Hematopoietic multipotent progenitor cell (in vitro differentiated cells): Measurements from ENCODE around the gene KCNQ4. TPM values are rescaled to one million over a fixed set of nuclear protein-coding genes. Genes with fewer than 3 reads are reported as not detected.
A peak's percentile ranks its signal among the peaks of the same experiment; 100 is the strongest.

Experiments used
- DNase-seq, 3 donors: peaks; one replicate each; pipeline ENCODE4 v3.0.0-alpha.2; 2011 to 2015; ENCODE audit warnings: low read depth in 2 of 3, low spot score in 2 of 3
- total RNA-seq: library from RNA; depleted of rRNA; stranded (reverse); fragments of >200 nt; gene quantifications from one replicate; pipeline ENCODE4 v1.2.3, GENCODE V29; 2012

The KCNQ4 gene
- 0.54 TPM for total RNA-seq

DNA sequence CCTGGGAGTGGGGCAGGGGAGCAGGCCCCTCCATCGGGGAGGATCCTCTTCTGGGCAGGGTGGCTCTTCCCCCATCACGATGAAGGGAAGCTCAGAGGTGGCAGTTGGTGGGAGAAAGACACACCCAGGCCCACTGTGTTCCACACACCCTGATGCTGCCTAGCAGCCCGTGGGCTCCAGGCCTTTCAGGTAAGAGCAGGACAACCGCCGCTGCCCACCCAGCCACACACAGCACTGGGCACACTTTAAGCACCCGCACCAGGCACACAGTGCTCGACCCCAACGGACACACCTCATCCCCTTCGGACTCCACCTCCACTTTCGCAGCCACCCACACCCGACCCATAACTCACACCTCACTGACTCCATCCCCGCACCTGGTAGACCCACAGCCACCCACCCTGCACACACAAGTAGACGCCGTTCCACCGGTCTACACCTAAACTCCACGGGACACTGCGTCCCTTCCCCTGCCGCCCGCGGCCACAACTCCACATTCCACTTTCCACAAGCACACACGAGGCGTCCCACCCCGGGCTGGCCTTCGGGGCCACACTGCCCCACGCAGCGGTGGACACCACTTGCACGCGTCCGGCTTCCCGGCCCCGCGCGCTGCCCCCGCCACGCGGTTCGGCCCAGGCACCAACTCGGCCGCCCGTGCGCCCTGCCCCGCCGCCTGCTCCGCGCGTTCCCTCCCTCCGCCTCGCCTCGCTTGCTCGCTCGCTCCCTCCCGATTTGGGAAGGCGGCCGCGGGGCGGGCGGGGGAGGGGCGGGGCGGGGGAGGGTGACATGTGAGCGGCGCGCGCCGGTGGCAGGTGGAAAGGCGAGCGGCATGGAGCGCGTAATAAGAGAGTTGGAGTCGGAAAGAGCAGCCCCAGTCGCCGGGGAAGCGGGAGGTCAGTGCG, at the start of gene KCNQ4:
Gene KCNQ4, plus strand, starts transcription at position 787 of the 905 bp plus-strand sequence. CDS start 307 bp downstream, outside the sequence.
- DNase-seq, result no peak

DNA sequence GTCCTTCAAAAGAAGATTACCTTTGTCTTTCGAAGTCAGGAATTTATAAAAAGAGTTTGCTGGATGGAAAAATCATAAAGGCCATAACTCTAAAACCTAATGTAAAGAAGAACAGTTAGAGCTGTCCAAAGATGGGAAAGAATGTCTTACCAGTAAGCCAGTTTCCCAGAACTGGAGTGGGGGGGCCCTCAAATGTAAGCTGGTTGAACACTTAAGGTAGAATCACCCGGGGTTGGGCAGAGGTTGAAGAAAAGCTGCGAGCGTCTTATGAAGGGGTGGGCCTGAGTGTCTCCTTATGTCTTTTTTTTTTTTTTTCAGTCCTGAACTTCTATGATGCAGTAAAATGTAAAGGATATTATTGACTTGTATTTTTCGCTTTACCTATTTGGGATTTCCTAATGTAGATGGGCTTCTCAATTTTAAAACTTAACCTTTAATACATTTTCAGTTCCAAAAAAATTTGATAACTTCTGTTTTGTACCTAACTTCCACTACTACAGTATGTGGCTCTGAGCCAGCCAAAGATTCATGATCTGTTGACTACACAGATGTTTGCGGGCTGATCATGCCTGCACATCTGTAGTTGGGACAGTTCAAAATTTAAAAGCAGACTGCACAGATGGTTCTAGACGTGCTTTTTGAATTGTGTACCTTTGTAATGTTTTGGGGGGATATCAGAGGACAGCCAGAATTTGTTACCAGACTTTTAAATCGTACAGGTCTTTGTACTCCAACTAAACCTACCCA, 48.5 kb upstream of the KCNQ4 start:
- no peak for DNase-seq

DNA sequence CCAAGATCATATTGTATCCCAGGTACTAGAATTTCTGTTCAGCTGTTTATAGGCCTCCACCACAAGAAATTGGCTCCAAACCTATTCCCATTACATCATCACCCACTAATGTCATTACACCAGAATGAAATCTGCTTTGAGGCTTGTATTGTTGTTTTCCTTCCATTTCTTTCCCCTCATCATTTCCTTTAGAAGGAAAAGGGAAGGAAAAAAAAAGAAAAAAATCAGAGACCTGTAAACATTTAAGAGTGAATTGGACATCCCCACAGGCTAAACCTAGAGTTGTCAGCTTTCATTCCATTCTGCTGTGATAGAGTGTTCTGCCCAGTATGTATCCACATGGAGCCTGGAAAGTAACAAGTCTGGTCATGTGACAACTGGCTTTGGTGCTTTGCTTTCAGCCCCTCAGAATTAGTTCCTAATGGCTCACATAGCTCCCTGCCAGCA, 47.5 kb upstream of the KCNQ4 start:
- DNase-seq, result no peak

DNA sequence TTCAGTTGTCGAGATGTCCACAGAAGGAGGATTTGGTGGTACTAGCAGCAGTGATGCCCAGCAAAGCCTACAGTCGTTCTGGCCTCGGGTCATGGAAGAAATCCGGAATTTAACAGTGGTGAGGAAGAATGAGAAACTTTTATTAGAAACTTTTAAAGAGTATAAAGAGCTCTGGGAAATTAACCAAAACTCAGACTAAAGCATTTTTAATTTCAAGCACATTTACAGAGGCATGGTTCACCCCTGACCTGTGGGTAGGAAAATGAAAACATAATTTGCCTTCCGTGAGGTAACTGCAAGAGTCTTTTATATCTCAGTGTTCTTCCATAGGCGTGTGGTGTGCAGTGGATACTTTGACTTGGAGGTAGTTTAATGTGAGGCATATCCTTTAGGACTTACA, 44.8 kb upstream of the KCNQ4 start:
- DNase-seq, result no peak

DNA sequence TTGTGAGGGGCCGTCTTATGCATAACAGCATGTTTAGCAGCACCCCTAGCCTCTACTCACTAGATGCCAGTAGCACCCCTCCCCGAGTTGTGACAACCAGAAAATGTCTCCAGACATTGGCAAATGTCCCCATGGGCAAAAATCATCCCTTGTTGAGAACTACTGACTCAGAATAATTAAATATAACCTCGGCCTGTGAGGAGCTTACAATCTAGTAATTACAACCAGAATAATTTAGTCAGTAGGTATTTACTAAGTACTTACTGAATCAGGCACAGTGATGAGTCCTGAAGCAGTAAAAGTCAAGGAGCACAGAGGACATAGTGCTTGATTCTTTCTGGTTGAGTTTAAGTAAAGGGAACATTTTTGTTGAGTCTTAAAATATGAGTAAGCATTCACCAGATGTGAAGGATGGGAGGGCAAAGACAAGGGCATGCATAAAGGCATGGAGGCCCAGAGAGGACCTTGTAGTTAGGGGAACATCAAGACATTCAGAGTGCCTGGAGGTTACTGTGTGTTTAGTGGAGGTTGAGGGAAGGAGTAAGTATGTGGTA, 44.1 kb upstream of the KCNQ4 start:
- DNase-seq, result no peak

DNA sequence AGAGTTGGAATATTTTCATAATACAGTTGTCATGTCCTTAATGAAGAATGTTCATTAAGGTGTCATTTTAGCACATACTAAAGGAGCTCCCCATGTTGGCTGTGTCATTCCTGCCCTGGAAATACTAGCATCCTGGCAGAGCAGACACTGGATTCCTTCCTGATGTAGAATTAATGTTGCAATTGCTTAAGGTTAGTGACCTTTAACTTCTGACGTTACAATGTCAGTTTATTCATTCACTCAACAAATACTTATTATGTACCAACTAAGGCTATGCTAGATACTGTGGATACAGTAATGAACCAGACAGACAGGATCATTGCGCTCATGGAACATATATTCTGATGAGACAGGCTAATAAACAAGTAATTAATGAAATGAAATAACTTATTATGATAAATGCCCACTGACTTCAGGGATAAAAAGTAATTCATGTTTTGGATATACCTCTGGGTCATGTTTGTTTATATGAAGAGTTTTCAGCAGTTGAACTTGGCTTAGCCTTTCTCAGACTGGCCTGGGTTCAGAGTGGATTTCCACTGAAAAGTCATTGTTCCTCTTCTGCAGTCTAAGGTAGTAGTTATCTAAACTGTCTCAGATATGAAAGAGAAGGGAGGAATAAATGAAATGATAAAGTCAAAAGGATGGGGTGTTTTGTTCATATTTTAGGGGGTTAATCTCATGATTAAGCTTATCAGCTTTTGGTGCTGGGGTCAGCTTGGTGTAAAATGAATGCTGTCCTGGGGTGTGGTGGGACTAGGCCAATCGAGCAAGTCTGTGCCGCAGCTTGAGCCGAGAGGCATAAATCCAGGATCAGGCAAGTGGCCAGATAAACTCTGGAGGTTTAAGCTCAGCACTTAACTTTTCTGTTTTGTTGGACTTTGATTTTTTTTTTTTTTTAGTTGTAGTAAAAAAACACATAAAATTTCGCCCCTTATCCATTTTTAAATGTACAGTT, 43.3 kb upstream of the KCNQ4 start:
- DNase-seq, result no peak

DNA sequence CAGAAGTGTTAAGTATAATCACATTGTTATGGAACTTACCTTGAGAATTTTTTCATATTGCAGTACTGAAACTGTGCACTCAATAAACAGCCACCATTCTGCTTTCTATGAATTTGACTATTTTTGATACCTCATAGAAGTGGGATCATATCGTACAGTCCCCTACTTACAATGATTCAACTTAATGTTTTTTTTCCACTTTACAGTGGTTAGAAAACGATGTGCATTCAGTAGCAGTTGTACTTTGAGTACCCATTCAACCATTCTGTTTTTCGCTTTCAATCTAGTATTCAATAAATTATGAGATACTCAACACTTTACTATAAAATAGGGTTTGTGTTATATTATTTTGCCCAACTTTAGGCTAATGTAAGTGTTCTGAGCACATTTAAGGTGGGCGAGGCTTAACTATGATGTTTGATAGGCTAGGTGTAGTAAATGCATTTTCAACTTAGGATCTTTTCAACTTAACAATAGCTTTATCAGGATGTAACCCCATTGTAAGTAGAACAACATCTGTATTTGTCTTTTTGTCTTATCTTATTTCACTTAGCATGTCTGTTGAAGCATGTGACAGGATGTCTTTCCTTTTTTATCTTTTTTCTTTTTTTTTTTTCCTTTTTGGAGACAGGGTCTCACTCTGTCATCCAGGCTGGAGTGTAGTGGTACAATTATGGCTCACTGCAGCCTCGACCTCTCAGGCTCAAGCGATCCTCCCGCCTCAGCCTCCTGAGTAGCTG, 42.4 kb upstream of the KCNQ4 start:
- no peak for DNase-seq

DNA sequence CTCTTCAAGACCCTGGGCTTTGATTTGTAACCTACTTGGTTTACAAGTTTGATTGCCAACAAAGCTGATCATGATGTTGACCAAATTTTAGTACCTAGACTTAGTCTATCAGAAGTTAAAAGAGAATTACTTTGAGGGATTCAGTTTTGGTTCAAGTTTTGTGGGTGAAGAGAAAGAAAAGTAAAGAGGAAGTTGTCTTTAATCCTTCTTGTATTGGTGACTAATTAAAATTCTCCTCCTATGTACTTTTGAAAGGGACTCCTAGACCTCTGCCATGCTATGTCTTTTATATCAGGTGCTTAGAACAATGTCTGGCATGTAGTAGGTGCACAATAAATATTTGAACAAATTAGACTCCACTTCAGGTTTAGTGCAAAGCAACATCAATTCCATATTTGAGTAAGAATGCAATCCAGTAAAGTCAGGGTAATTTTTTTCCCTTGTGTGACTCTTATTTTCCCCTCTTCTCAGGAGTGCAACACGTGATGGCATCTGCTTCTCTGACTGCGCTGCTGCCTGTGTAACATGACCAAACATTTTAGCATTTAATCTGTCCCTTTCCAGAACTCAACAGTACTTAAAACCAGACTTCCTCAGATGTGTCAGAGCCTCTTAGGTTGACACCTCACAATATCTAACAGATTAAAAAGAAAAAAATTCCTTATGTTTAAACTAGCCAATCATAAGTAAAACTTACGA, 41.1 kb upstream of the KCNQ4 start:
- peak in 2 of 3 donors; percentile 1 to 34 for DNase-seq

DNA sequence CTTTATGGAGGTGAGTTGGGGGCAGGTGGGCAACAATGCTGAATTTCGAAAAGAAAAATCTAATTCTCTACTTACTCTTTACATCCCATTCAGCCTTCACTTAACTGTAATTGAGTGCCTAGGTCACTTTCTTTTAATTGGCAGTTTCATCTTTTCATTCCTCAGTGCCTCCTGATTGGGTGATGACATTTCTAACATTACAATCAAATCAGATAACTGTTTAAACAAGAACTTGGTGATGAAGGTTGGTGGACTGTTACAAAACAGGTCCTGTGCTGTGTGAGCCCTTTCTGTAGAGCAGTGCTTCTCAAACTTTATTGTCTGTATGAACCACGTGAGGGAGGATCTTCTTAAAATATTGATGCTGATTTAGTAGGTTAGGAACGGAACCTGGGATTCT, 40.1 kb upstream of the KCNQ4 start:
- DNase-seq, result no peak

DNA sequence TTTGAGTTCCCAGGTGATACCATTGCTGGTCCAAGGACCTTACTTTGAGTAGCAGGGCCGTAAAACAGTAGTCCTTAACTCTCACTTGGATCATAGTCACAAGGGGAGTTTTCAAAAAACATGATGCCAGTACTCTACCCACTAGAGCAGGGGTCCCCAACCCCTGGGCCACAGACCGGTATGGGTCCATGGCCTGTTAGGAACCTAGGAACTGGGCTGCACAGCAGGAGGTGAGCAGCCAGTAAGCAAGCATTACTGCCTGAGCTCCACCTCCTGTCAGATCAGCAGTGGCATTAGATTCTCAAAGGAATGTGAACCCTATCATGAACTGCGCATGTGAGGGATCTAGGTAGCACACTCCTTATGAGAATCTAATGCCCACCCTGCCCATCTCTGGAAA, 39.7 kb upstream of the KCNQ4 start:
- no peak for DNase-seq

DNA sequence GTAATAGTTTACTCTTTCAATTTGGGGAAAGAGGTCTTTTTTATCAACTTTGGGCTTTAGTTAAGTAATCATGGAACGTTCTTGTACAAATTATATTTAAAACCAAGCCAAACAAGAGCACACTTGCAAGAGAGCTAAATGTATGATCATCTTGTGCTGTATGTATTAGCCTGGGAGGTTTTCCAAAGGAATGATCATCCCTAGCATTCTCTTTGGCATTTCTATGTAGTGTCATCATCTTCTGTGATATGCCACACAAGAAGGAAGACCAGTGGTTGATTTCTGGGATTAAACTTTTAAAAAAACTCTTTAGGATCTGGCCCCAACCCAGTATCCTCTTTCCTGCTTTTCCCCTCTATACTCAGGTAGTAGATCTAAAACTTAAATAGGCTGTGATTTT, 38.4 kb upstream of the KCNQ4 start:
- DNase-seq, result no peak

DNA sequence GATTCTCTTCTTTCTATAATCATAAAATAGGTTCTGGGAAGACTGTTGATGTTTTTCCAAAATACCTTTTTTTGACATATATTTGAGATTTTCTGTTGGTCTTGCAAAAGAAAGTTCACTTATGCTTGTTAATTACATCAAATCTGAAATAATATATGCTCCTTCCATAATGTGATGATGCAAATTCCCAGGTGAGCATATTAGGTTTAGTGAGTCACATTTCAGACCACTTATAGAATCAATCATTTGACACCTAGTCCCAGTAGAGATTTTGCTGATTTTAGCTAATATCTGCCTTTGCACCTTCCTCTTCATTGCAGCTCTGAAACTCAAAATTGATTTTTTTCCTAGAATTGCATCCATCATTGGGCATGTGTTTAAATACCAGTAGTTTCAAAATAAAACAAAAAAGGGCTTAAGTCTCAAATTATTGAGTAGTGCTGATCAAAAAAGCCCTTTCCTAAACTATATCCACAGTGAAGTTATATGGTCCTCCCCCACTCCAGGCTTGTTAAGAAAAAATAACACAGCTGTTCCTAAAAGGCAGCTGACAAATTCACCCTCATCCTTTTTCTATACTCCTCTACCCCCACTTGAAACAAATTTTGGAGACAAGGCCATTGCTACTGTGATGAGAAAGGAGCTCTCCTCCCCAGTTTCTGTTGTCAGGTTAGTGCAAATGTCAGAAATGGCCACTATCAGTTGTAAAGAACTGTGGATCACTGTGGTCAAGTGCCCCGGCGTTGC, 37.1 kb upstream of the KCNQ4 start:
- DNase-seq, result no peak

DNA sequence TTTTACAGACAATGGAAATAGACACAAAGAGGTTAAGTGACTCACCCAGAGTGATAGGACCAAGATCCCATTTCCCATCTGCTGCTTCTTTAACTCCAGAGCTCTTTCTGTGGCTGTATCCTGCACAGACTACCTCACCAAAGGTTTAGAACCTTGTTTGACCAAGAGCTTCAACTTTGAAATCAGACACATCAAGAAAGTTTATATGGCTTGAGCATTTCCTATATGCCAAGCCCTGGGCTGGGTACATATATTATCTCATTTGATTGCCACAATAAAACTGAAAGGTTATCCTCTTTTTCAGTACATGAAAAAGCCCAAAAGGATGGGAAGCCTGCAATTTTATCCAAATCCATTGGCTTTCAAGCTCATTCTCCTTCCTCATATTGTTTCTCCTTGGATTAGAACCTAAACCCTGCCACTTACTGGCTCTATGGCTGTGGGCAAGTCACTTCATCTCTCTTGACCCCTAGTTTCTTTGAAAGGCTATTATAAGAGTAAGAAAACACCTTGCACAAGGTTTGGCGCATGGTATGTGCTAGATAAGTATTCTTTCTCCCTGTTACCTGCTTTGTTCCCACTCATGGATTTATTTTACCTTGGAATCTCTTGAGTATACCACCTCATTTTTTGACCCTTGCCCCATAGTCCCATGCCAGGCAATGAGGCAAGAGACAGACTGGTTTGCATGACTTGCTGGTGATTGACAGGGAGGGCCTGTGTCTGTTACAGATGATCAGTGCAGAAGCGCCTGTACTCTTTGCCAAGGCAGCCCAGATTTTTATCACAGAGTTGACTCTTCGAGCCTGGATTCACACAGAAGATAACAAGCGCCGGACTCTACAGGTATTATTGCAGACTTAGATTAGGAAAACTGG, 34.5 kb upstream of the KCNQ4 start:
- DNase-seq, result no peak

DNA sequence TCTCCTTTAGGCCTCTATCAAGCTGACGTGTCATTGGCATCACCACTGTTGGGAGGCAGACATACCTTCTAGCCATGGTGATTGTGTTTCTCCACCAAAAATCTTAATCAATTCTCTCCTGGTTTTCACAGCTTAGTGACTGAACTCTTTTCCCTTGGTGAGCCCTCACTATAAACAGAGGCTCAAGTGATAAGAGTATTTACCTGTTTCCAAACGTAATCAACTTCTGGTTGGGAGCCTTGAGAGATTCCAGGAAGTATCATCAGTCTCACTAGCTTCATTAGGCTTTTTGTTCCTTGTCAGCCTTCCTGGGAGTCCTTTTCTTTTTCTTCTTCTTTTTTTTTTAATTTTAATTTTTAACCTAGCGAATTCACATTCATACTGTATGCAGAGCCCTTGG, 33.8 kb upstream of the KCNQ4 start:
- DNase-seq, result no peak

DNA sequence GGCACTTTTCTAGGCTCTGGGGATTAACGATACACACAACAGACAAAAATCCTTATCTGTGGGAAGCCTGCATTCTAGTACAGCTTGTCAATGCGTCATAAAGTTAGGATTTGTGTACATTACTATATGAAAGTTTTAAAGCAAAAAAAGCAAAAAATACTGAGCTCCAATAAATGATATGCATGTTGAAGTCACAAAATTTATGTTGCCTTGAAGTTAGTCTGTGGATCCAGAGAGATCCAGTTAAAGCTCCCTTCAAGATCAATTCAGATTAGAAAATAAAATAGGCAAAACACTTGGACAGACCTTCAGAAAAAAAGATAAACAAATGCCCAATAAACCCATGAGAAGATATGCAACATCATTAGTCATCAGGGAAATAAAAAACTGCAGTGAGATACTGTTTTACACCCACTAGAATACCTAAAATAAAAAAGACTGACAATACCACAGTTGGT, 33.1 kb upstream of the KCNQ4 start:
- no peak for DNase-seq

DNA sequence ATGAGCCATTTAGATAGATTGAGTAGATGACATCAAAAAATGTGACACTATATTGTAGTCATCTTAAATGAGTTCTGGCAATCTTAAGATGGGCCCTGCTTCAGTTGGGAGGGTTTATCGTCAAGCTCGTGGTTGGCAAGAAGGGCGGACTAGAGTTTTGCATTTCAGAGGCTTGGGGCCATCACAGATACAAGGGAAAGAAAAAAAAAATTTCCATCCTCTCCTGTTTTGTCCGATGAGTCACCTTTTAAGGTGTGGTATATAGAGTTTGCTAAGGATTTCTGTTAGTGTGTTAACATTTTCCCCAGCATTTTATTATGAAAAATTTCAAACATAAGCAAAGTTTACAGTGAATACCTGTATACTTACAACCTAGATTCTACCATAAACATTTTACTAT, 31.8 kb upstream of the KCNQ4 start:
- no peak for DNase-seq

DNA sequence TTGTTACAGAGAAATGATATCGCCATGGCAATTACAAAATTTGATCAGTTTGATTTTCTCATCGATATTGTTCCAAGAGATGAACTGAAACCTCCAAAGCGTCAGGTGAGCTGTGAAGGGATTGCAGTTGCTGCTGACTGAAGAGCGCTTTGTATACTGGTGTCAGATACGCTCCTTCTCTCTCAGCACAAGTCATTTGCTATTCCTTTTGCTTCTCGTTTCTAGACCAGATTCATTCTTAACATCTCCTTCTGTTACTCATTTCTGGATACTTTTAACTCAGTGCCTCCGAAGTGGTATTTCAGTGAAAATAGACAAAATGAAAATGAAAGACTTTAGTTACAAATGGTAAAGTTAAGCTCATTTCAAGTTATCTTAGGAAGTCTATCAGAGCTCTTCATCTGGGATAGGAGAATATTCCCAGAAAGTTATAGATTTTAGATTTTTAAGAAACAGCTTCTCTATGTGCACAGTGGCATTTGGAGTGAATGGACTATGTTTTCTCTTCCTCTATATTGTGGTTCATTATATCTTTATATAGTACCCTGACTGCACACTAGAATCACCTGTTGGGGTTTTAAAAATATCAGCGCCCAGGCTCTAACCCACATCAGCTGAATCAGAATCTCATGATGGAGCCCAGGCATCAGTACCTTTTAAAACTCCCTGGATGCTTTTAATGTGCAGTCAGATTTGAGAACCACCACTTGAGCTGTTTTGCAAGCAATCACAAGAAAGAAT, 30.3 kb upstream of the KCNQ4 start:
- no peak for DNase-seq
